Right lobe of liver (tissue), 4 donors: ENCODE data around the gene PFAS.

ENCODE experiments used
- CTCF ChIP-seq, 4 donors: fragments of 200-600 bp in 3 of 4; fragments of 450-650 bp in 1 of 4; IDR thresholded peaks; one replicate each; pipeline versions ENCODE4 v1.5.1 to v1.8.0; 2016 to 2022; ENCODE audit warnings: antibody characterized with exemption in 4 of 4, mild to moderate bottlenecking in 2 of 4
- POLR2A ChIP-seq: fragments of 450-650 bp; IDR thresholded peaks from one replicate; pipeline ENCODE4 v1.6.1; 2017; ENCODE audit warnings: antibody characterized with exemption, mild to moderate bottlenecking
- donor health status: DM: no; HTN: no; CAD: no.
- donor health status: DM: no; HTN: no; CAD: no.
- donor health status: DM: no; HTN: yes; CAD: no.

- TF ChIP-seq CTCF (IDR thresholded peaks at IDR 0.05), result no peak
- no peak for TF ChIP-seq POLR2A
Observed at GRCh38 chr17:8225813-8226535, 23.1 kb upstream of the PFAS start.
